HCT116 (cell line): ENCODE data around the gene DCTN2.

Experiments
- CEBPB ChIP-seq: IDR thresholded peaks from 2 replicates; pipeline ENCODE4 v1.6.1; 2012; ENCODE audit warnings: low read depth
- CTCF ChIP-seq, 3 experiments: fragments of 200-600 bp in 1 of 3; sonication (generic) in 1 of 3; IDR thresholded peaks in 2 of 3; conservative IDR thresholded peaks in 1 of 3; 2 replicates each; pipeline ENCODE4 v1.5.1; 2012 to 2017; ENCODE audit warnings: low read depth in 2 of 3, low read length in 2 of 3, antibody characterized with exemption in 1 of 3, borderline replicate concordance in 1 of 3, control low read depth in 1 of 3, mild to moderate bottlenecking in 1 of 3, mixed read lengths in 1 of 3, mixed run types in 1 of 3, moderate library complexity in 1 of 3; ENCODE audit not compliant: insufficient read depth in 1 of 3
- EGR1 ChIP-seq: IDR thresholded peaks from 2 replicates; pipeline ENCODE4 v1.6.1; 2012; ENCODE audit warnings: low read depth
- ZNF274 ChIP-seq: fragments of 200-500 bp; sonication (Bioruptor generic); IDR thresholded peaks from 2 replicates; pipeline ENCODE4 v1.6.1; 2014; ENCODE audit warnings: mild to moderate bottlenecking, low read depth, low read length, inconsistent platforms
- TF ChIP-seq, protein P1 (sequence below): IDR thresholded peaks from 2 replicates; pipeline ENCODE4 v1.6.1; 2012

GRCh38 chr12:57497223-57498131 is 49.5 kb downstream of the DCTN2 start:
- TF ChIP-seq CTCF (IDR thresholded peaks at IDR 0.05 in 2 of 3, conservative IDR thresholded peaks at IDR 0.05 in 1 of 3; ENCODE audit: borderline replicate concordance in 1 of 3, insufficient read depth in 1 of 3, low read depth in 2 of 3, low read length in 2 of 3) (no peak), EGR1 (no peak), CEBPB (no peak), ZNF274 (no peak)
- TF ChIP-seq, protein P1, sequence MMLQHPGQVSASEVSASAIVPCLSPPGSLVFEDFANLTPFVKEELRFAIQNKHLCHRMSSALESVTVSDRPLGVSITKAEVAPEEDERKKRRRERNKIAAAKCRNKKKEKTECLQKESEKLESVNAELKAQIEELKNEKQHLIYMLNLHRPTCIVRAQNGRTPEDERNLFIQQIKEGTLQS: no peak
